22Rv1 (cell line): ENCODE measurements around the gene SCGB1D4.
A peak's percentile ranks its signal among the peaks of the same experiment; 100 is the strongest.

Source experiments
- H3K27ac ChIP-seq: fragments of 450-650 bp; 2 replicates; pipeline ENCODE4 v1.5.1; 2017
- ZFX ChIP-seq: fragments of 450-650 bp; IDR thresholded peaks from 2 replicates; pipeline ENCODE4 v1.6.1; 2017; ENCODE audit warnings: antibody characterized with exemption, borderline replicate concordance
- TF ChIP-seq, protein P1 (sequence below): fragments of 450-650 bp; IDR thresholded peaks from 2 replicates; pipeline ENCODE4 v1.5.1; 2017; ENCODE audit warnings: mild to moderate bottlenecking

SCGB1D4 gene

DNA sequence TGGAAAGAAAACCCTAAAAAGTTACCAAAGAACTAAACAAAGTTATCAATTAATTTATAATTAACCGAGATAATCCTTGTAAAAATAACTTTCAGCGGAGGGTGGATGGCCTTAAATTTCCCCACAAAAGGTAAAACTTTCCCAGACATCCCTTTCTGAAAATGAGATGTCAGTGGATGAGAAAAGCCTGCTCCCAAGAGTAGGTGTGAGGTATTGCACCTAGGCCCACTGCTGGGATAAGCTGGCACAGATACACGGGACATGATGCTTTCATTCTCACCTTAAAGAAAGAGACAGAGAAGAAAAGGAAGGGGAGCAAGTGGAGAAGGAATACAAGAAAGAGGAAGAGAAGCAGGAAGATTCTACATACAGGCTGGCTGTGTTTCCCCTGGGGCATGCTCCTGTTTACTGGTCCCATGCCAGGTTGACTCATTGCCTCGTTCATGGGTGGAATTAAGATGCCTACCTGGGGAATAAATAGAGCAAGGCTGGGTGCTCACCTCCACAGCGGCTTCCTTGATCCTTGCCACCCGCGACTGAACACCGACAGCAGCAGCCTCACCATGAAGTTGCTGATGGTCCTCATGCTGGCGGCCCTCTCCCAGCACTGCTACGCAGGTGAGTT lies 29.1 kb downstream of the SCGB1D4 start, which contains the start of gene SCGB2A2:
TSS of gene SCGB2A2 (plus strand) at position 505 of the 625 bp plus-strand sequence. CDS start at position 564, 59 bp downstream.
- no peak within 1 kb of the TSS for H3K27ac ChIP-seq
- TF ChIP-seq, protein P1, sequence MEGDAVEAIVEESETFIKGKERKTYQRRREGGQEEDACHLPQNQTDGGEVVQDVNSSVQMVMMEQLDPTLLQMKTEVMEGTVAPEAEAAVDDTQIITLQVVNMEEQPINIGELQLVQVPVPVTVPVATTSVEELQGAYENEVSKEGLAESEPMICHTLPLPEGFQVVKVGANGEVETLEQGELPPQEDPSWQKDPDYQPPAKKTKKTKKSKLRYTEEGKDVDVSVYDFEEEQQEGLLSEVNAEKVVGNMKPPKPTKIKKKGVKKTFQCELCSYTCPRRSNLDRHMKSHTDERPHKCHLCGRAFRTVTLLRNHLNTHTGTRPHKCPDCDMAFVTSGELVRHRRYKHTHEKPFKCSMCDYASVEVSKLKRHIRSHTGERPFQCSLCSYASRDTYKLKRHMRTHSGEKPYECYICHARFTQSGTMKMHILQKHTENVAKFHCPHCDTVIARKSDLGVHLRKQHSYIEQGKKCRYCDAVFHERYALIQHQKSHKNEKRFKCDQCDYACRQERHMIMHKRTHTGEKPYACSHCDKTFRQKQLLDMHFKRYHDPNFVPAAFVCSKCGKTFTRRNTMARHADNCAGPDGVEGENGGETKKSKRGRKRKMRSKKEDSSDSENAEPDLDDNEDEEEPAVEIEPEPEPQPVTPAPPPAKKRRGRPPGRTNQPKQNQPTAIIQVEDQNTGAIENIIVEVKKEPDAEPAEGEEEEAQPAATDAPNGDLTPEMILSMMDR = peak; percentile 77
- no peak for TF ChIP-seq ZFX

DNA sequence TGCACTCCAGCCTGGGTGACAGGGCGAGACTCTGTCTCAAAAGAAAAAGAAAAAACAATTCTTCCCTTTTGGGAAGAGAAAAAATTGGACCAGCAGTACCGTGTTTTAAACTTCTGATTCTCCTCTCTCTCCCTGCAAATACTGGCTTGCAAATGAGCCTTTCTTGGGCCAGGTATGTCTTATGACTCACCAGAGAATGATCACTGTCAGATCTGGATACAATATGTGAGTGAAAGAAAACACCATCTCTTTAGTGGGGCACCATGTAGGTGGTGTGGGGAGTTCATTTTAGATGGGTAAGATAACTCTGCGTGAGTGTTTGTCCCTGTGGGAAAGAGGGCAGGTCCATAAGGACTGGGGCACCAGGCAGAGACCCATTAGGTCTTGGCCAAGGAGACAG lies 31.3 kb downstream of the SCGB1D4 start:
- TF ChIP-seq, protein P1 = no peak
- TF ChIP-seq ZFX = no peak
- H3K27ac ChIP-seq = no peak overlapping the region

DNA sequence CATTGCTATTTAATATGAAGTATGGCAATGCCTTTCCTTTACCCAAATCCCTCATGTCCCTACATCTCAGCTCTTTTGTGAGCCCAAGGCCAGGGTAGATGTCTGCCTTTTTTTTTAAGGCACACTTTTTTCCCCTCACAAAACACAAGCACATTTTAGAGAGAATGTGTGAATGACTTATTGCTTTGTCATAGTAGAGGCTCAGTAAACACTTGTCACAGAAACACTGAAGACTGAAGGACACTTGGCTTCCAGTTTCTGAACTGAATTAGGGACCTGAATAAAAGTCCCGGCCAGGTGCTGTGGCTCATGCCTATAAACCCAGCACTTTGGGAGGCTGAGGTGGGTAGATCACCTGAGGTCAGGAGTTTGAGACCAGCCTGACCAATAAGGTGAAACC lies 31.8 kb downstream of the SCGB1D4 start:
- no peak overlapping the region for H3K27ac ChIP-seq
- TF ChIP-seq, protein P1 = no peak

DNA sequence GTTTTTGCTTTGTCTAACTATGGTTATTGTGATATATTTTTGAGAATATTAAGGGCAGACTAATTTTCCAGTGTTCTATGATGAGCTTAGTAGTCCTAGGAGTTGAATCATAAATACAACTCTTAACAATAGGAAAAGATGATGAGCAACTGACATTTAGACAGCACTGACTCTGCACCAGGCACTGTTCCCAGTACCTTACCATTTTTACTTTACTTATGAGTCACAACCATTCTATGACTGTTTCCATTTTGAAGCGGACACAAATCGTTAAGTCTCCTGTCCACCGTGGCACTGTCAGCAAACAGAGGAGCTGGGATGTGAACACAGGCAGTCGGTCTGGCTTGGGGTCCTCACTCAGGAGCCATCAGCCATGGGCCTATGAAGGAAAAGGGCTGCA lies 32.3 kb downstream of the SCGB1D4 start:
- TF ChIP-seq, protein P1 = no peak
- TF ChIP-seq ZFX = no peak
- no peak overlapping the region for H3K27ac ChIP-seq

DNA sequence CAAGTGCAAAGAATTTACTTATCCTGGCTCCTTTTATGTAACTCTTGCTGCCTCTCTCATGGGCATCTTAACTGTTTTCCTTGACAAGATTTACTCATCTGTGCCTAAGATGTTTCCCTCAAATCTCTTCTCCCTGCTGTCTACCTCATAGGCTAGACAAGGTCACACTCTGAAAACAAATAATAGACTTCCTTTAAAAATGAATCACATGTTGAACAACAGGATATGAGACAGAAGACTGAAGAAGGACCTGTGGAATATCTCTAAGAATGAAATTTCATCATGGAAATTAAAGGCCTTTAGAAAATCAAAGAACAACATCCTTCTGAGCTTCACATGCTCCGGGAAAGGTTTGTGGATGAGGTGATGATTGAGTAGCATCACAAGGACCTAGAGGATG lies 34.9 kb downstream of the SCGB1D4 start:
- TF ChIP-seq, protein P1 = no peak
- TF ChIP-seq ZFX = no peak
- H3K27ac ChIP-seq = no peak overlapping the region

DNA sequence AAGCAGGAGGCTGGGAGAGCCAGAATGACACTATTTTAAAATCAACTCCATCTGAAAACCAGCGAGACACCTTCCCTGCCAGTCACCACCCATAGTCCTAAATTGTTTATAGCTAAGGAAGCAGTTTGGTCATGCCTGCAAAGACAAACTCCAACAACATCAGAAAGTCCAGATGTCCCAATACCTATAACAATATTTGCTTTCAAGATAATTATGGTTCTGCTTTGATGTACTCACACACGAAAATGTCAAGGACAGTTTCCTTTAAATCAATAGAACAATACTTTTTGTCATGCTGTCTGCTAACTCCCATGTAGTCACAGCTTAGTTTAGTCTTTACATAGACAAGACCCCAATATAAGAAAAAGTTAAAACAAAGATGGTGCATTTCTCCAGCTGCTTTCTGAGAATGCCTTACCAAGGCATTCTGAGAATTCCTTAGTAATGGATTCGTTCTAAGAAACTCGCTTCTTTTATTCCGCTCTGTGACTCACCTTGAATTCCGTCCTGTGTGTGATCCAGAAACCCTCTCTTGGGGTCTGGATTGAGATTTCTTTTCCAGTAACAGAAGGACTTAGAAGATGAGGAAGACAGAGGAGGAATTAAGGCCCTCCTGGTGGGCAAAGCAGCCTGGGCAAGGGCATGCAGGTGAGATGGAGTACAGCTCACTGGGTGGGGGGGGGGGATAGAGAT lies 38.5 kb downstream of the SCGB1D4 start:
- no peak overlapping the region for H3K27ac ChIP-seq
- TF ChIP-seq, protein P1 = no peak
- no peak for TF ChIP-seq ZFX

DNA sequence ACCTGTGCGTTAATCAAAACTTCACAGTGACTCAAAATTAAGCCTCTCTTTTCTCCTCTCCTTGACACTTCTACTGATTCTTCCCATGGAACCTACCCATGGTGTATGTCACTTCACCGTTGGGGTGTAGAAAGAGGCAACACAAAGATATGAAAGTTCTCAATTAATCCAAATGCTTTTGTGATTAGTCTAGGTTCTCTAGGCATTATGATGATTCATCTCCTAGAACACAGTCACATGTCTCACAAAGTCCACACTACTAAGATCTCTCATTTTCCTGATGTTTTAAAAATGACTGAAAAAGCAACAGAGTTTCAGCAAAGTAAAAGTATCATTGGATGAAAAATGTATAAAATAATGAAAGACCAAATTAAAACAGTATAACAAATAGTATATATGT lies 42.6 kb downstream of the SCGB1D4 start:
- H3K27ac ChIP-seq = no peak overlapping the region
- TF ChIP-seq, protein P1 = no peak
- TF ChIP-seq ZFX = no peak
